DND-41 (cell line): Measurements from ENCODE around the gene PDE4D.

Experiments used
- ATAC-seq: fragments of 200-7000 bp; cut with Tn5 transposase; 3 replicates; pipeline ENCODE4 v1.9.1; 2021; ENCODE audit warnings: low read depth; ENCODE audit not compliant: insufficient read depth
- DNase-seq: peaks from one replicate; pipeline ENCODE4 v3.0.0-alpha.2; 2020
- H2AFZ ChIP-seq: 2 replicates; pipeline ENCODE4 v1.6.0; 2012; ENCODE audit warnings: low read depth, low read length
- H3K27ac ChIP-seq: 2 replicates; pipeline ENCODE4 v1.5.1; 2012; ENCODE audit warnings: low read length, inconsistent platforms
- H3K27me3 ChIP-seq: fragments of 200-600 bp; sonication (generic); 2 replicates; pipeline ENCODE4 v1.6.0; 2012; ENCODE audit warnings: low read length, mild to moderate bottlenecking, inconsistent platforms; ENCODE audit not compliant: insufficient read depth, poor library complexity
- H3K36me3 ChIP-seq: 2 replicates; pipeline ENCODE4 v1.5.1; 2012; ENCODE audit warnings: low read length, inconsistent platforms; ENCODE audit not compliant: insufficient read depth
- H3K4me1 ChIP-seq: 2 replicates; pipeline ENCODE4 v1.5.1; 2012; ENCODE audit warnings: mild to moderate bottlenecking, low read length; ENCODE audit not compliant: insufficient read depth
- H3K4me2 ChIP-seq: 2 replicates; pipeline ENCODE4 v1.6.0; 2012; ENCODE audit warnings: mild to moderate bottlenecking, moderate library complexity, low read length, inconsistent platforms; ENCODE audit not compliant: insufficient read depth
- H3K4me3 ChIP-seq, 2 experiments: fragments of 200-600 bp in 1 of 2; shearing (Covaris generic) in 1 of 2; 2 replicates each; pipeline ENCODE4 v1.5.1; 2012 to 2016; ENCODE audit warnings: inconsistent platforms in 2 of 2, low read length in 2 of 2, mild to moderate bottlenecking in 2 of 2, low read depth in 1 of 2, moderate library complexity in 1 of 2
- H3K79me2 ChIP-seq: 2 replicates; pipeline ENCODE4 v1.6.0; 2012; ENCODE audit warnings: low read length, inconsistent platforms; ENCODE audit not compliant: insufficient read depth
- H3K9ac ChIP-seq: 2 replicates; pipeline ENCODE4 v1.6.0; 2012; ENCODE audit warnings: low read depth, mild to moderate bottlenecking, inconsistent platforms, low read length, moderate library complexity
- H3K9me3 ChIP-seq: 2 replicates; pipeline ENCODE4 v1.5.1; 2012; ENCODE audit warnings: low read length, moderate library complexity, mild to moderate bottlenecking, inconsistent platforms; ENCODE audit not compliant: insufficient read depth, severe bottlenecking
- H4K20me1 ChIP-seq: 2 replicates; pipeline ENCODE4 v1.6.0; 2012; ENCODE audit warnings: low read length; ENCODE audit not compliant: insufficient read depth
- CTCF ChIP-seq: IDR thresholded peaks from 2 replicates; pipeline ENCODE4 v1.5.1; 2012; ENCODE audit warnings: borderline replicate concordance, low read length, moderate library complexity, mild to moderate bottlenecking; ENCODE audit not compliant: poor library complexity, severe bottlenecking; ENCODE audit errors: extremely low read depth
- EZH2 ChIP-seq: IDR thresholded peaks from 3 replicates; pipeline ENCODE4 v1.6.1; 2012; ENCODE audit warnings: borderline replicate concordance, low read depth, mild to moderate bottlenecking, moderate library complexity, low read length, inconsistent platforms; ENCODE audit not compliant: severe bottlenecking

PDE4D gene

GRCh38 chr5:58972301-58972700 lies 921.2 kb downstream of the PDE4D start:
- Histone ChIP-seq H3K4me1 (no peaks in the 10 kb centered on the region), H3K36me3 (no peaks in the 10 kb centered on the region), H2AFZ (no peak overlapping the region), H3K27ac (no peak overlapping the region), H3K9me3 (no peaks in the 10 kb centered on the region), H3K4me2 (no peak overlapping the region), H3K9ac (no peak overlapping the region), H4K20me1 (no peaks in the 10 kb centered on the region), H3K27me3 (no peaks in the 10 kb centered on the region), H3K4me3 (no peak overlapping the region), H3K79me2 (no peaks in the 10 kb centered on the region)
- ATAC-seq (no peak), DNase-seq (no peak)
- TF ChIP-seq EZH2: no peak
- no peak for TF ChIP-seq CTCF

- Histone ChIP-seq H3K36me3 (no peaks in the 10 kb centered on the region), H3K4me1 (no peaks in the 10 kb centered on the region), H3K4me3 (no peak overlapping the region), H2AFZ (no peak overlapping the region), H3K9me3 (no peaks in the 10 kb centered on the region), H3K79me2 (no peaks in the 10 kb centered on the region), H4K20me1 (no peaks in the 10 kb centered on the region), H3K9ac (no peak overlapping the region), H3K27me3 (no peaks in the 10 kb centered on the region), H3K4me2 (no peak overlapping the region), H3K27ac (no peak overlapping the region)
- no peak for DNase-seq
- no peak for TF ChIP-seq EZH2
- no peak for TF ChIP-seq CTCF
- no peak for ATAC-seq
These were observed 922.8 kb downstream of the PDE4D start for GRCh38 chr5:58970766-58971165.

GRCh38 chr5:58969795-58970194 lies 923.7 kb downstream of the PDE4D start:
- no peaks in the 10 kb centered on the region for H3K36me3 ChIP-seq
- no peaks in the 10 kb centered on the region for H3K79me2 ChIP-seq
- no peak for DNase-seq
- H2AFZ ChIP-seq: no peak overlapping the region
- no peak overlapping the region for H3K27ac ChIP-seq
- no peaks in the 10 kb centered on the region for H3K4me1 ChIP-seq
- no peak overlapping the region for H3K4me2 ChIP-seq
- no peaks in the 10 kb centered on the region for H3K27me3 ChIP-seq
- H4K20me1 ChIP-seq: no peaks in the 10 kb centered on the region
- no peaks in the 10 kb centered on the region for H3K9me3 ChIP-seq
- H3K4me3 ChIP-seq: no peak overlapping the region
- ATAC-seq: no peak
- no peak overlapping the region for H3K9ac ChIP-seq
- TF ChIP-seq CTCF (no peak), EZH2 (no peak)

- ATAC-seq (no peak), DNase-seq (no peak)
- Histone ChIP-seq H2AFZ (no peak overlapping the region), H3K79me2 (no peaks in the 10 kb centered on the region), H3K4me3 (no peak overlapping the region), H3K4me1 (no peaks in the 10 kb centered on the region), H3K27ac (no peak overlapping the region), H3K9me3 (no peaks in the 10 kb centered on the region), H3K36me3 (no peaks in the 10 kb centered on the region), H3K9ac (no peak overlapping the region), H4K20me1 (no peaks in the 10 kb centered on the region), H3K27me3 (no peaks in the 10 kb centered on the region), H3K4me2 (no peak overlapping the region)
- no peak for TF ChIP-seq CTCF
- TF ChIP-seq EZH2: no peak
These were observed 924.3 kb downstream of the PDE4D start for GRCh38 chr5:58969253-58969652.
